Stimulated activated CD8-positive, alpha-beta memory T cell treated with anti-CD3 and anti-CD28 coated beads, Interleukin-15, amount 100 ng/mL, for 4 hours (primary cell): ENCODE measurements around the gene TXNDC5.

Source experiments
- DNase-seq, 2 donors: peaks; one replicate each; pipeline ENCODE4 v3.0.0-alpha.2; 2020; ENCODE audit warnings: low read depth in 2 of 2

TXNDC5 gene

GRCh38 chr6:7859591-7859990 is 51.0 kb downstream of the TXNDC5 start:
- no peak for DNase-seq

- no peak for DNase-seq
These were observed 58.8 kb downstream of the TXNDC5 start for GRCh38 chr6:7851780-7852179.

GRCh38 chr6:7848229-7848628 is 62.4 kb downstream of the TXNDC5 start:
- no peak for DNase-seq

GRCh38 chr6:7846966-7847818 is 63.4 kb downstream of the TXNDC5 start:
- DNase-seq = no peak

- DNase-seq = no peak
These were observed 68.7 kb downstream of the TXNDC5 start for GRCh38 chr6:7841781-7842468.

GRCh38 chr6:7836371-7837026 is 74.1 kb downstream of the TXNDC5 start:
- no peak for DNase-seq

- DNase-seq = no peak
These were observed 76.9 kb downstream of the TXNDC5 start for GRCh38 chr6:7833751-7834070.

- no peak for DNase-seq
These were observed 77.5 kb downstream of the TXNDC5 start for GRCh38 chr6:7832904-7833750.
